Activated B cell treated with CpG ODN at 0.5 μM for 24 hours (primary cell): Measurements from ENCODE around the gene NT5C2. TPM values are rescaled to one million over a fixed set of nuclear protein-coding genes. Genes with fewer than 3 reads are reported as not detected.

ENCODE experiments used
- ATAC-seq: fragments of 200-7000 bp; cut with Tn5 transposase; one replicate; pipeline ENCODE4 v1.10.0; 2021; ENCODE audit warnings: low read depth, mild to moderate bottlenecking, moderate library complexity
- CTCF ChIA-PET: fragments of 350-600 bp; sonication (Branson Sonifier 250); formaldehyde crosslinking; loops from one replicate; lab custom pipeline; 2021; ENCODE audit warnings: antibody characterized with exemption; lab: Charles Lee
- POLR2A ChIA-PET: fragments of 350-600 bp; sonication (Branson Sonifier 250); formaldehyde crosslinking; loops from one replicate; lab custom pipeline; 2021; ENCODE audit warnings: antibody characterized with exemption; lab: Charles Lee
- DNase-seq: peaks from one replicate; pipeline ENCODE4 v3.0.0; 2022
- H3K27ac Mint-ChIP-seq: one replicate; pipeline ENCODE4 v1.8.0; 2020; ENCODE audit warnings: mixed read lengths
- H3K27me3 Mint-ChIP-seq: one replicate; pipeline ENCODE4 v1.8.0; 2021; ENCODE audit warnings: mixed read lengths
- H3K36me3 Mint-ChIP-seq: one replicate; pipeline ENCODE4 v1.8.0; 2021; ENCODE audit warnings: low read depth, mixed read lengths
- H3K4me1 Mint-ChIP-seq: one replicate; pipeline ENCODE4 v1.8.0; 2021; ENCODE audit warnings: mixed read lengths
- H3K4me3 Mint-ChIP-seq: one replicate; pipeline ENCODE4 v1.8.0; 2020; ENCODE audit warnings: mild to moderate bottlenecking, mixed read lengths
- H3K9me3 Mint-ChIP-seq: one replicate; pipeline ENCODE4 v1.8.0; 2020; ENCODE audit warnings: mixed read lengths
- intact Hi-C: fragments of 100-400 bp; cut with micrococcal nuclease; formaldehyde crosslinking; loops from one replicate; pipeline ENCODE4 v1.15.1; 2024
- total RNA-seq: library from RNA; stranded (reverse); gene quantifications from 2 replicates; pipeline ENCODE4 v1.2.3, GENCODE V29; 2022
- TF ChIP-seq, protein P1 (sequence below): fragments of 200-600 bp; IDR thresholded peaks from one replicate; pipeline ENCODE4 v1.8.0; 2022; ENCODE audit warnings: antibody characterized with exemption, mild to moderate bottlenecking

NT5C2 gene
- total RNA-seq, 1 donor from 2014 or later, result 60.4 TPM

DNA sequence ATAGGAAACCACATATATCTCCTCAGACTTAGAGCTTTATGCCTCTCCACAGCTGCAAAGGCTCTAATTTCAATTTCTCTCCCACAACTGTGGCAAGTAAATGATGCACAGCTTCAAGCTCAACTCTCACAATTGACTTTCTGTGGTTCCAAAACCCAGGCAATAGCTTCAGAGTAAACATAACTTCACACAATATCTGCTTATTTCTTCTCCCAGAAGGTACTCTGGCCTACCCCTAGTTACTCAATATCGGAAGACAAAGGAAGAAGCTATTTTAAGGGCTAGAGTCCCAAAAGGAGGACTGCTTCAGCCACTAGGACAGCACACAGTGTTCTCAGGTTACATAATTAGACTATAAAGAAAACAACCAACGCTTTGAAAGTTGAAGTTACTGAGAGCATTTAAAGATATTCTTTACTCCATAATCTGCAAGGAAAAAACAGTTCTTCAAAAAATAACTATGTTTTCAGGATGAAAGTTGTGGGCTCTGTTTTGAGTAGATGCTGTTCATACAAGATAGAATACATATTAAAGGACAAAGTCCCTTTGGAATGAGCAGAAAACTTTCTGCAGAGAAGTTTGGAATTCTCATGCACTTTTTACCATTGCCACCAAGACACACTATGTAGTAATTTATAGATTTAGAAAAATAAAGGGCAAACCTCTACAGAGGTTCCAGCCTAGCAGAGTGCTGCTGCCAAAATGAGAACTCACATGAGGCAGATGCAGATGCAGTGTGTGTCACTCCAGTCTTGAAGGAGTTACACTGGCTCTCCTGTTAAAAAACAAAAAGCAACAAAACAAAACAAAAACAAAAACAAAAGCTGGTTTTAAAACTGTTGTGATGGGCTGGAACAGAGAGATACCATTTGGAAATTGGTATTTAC, 81.8 kb downstream of the NT5C2 start:
- Mint-ChIP-seq H3K27ac (no peak overlapping the region), H3K4me1 (peaks cover 2% of the 10 kb centered on the region), H3K36me3 (peaks cover 40% of the 10 kb centered on the region), H3K4me3 (no peak overlapping the region), H3K27me3 (no peaks in the 10 kb centered on the region), H3K9me3 (no peaks in the 10 kb centered on the region)
- no peak for DNase-seq
- intact Hi-C loops, result no loop called here
- ChIA-PET CTCF (interaction anchor here (1.3 kb wide), 1 partner anchor 133 kb away, joined by 6 read pairs; no protein-coding TSS in a partner anchor), POLR2A (interaction anchor here (1.6 kb wide), 1 partner anchor 81 kb away, joined by 5 read pairs; the partner anchor contains the start of gene NT5C2)
- TF ChIP-seq, protein P1, sequence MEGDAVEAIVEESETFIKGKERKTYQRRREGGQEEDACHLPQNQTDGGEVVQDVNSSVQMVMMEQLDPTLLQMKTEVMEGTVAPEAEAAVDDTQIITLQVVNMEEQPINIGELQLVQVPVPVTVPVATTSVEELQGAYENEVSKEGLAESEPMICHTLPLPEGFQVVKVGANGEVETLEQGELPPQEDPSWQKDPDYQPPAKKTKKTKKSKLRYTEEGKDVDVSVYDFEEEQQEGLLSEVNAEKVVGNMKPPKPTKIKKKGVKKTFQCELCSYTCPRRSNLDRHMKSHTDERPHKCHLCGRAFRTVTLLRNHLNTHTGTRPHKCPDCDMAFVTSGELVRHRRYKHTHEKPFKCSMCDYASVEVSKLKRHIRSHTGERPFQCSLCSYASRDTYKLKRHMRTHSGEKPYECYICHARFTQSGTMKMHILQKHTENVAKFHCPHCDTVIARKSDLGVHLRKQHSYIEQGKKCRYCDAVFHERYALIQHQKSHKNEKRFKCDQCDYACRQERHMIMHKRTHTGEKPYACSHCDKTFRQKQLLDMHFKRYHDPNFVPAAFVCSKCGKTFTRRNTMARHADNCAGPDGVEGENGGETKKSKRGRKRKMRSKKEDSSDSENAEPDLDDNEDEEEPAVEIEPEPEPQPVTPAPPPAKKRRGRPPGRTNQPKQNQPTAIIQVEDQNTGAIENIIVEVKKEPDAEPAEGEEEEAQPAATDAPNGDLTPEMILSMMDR, result no peak
- no peak for ATAC-seq

DNA sequence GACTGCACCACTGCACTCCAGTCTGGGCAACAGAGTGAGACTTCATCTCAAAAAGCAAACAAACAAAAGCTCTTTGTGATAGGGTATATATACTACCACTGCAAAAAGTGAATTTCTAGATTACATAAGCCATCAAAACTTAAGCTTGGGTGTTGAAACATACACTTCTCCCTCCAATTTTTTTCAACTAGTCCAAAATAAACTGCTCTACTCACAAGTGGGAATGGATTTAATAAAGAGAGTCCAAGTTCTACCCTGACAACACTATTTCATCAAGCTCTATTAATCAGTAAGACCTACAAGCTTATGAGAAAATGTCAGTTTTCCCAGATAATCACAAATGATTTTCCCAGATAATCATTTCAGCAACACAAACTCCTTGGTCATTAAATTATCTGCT, 82.7 kb downstream of the NT5C2 start:
- ChIA-PET POLR2A (interaction anchor here (1.6 kb wide), 1 partner anchor 82 kb away, joined by 5 read pairs; the partner anchor contains the start of gene NT5C2), CTCF (interaction anchor here (1.3 kb wide), 1 partner anchor 134 kb away, joined by 6 read pairs; no protein-coding TSS in a partner anchor)
- H3K9me3 Mint-ChIP-seq, result no peaks in the 10 kb centered on the region
- intact Hi-C loops, result no loop called here
- peaks cover 2% of the 10 kb centered on the region for H3K4me1 Mint-ChIP-seq
- H3K27me3 Mint-ChIP-seq, result no peaks in the 10 kb centered on the region
- H3K27ac Mint-ChIP-seq, result no peak overlapping the region
- TF ChIP-seq, protein P1, result no peak
- H3K4me3 Mint-ChIP-seq, result no peak overlapping the region
- DNase-seq, result no peak
- peaks cover 47% of the 10 kb centered on the region for H3K36me3 Mint-ChIP-seq
- no peak for ATAC-seq

DNA sequence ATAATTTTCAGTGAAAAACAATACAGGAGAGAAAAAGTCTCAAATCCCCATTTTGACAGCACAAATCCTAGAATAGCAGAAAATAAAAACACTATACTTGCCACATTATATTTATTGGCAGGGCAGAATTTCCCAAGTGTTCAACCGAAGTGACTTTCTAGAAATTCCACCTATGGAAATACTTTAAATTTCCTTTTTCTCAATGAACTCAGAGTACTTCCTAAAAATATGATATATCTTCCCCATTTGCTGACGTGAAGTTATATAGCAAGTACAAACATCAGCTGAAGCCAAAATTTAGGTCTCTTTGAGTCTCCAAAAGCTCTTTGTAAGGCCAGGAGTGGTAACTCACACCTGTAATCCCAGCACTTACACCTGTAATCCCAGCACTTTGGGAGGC, 83.3 kb downstream of the NT5C2 start:
- TF ChIP-seq, protein P1, result no peak
- H3K27ac Mint-ChIP-seq, result no peak overlapping the region
- no peak for ATAC-seq
- H3K27me3 Mint-ChIP-seq, result no peaks in the 10 kb centered on the region
- ChIA-PET CTCF (no interaction called here), POLR2A (interaction anchor here (1.6 kb wide), 1 partner anchor 83 kb away, joined by 5 read pairs; the partner anchor contains the start of gene NT5C2)
- intact Hi-C loops, result no loop called here
- H3K4me1 Mint-ChIP-seq, result peaks cover 2% of the 10 kb centered on the region
- H3K4me3 Mint-ChIP-seq, result no peak overlapping the region
- no peaks in the 10 kb centered on the region for H3K9me3 Mint-ChIP-seq
- peaks cover 48% of the 10 kb centered on the region for H3K36me3 Mint-ChIP-seq
- DNase-seq, result no peak

DNA sequence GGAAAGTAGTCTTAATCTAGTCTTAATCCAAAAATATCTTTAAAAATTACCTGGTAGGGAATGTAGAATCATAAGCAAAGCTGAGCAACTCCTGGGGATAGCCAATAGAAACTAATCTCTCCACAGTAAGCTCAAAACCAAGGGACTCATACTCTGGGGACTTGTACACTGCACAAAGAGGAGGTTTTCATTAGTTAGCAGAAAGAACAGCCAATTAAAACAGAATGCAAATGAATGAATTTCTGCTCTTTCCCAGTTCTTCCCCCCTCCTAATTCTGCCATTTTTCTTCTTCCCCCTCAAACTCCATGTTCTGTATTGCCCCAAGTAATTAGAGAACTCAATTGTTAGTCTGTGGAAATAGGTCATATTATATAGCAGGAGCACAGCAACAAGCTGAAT, 86.5 kb downstream of the NT5C2 start:
- ChIA-PET CTCF (interaction anchor here (0.9 to 1.3 kb wide), 3 partner anchors 86 to 138 kb away, joined by 3 to 5 read pairs (median 3); no protein-coding TSS in a partner anchor), POLR2A (no interaction called here)
- Mint-ChIP-seq H3K4me3 (no peak overlapping the region), H3K27me3 (no peaks in the 10 kb centered on the region), H3K9me3 (no peaks in the 10 kb centered on the region), H3K4me1 (peaks cover 2% of the 10 kb centered on the region), H3K36me3 (peaks cover 71% of the 10 kb centered on the region), H3K27ac (no peak overlapping the region)
- ATAC-seq (no peak), DNase-seq (no peak)
- intact Hi-C loops, result no loop called here
- TF ChIP-seq, protein P1, result no peak

DNA sequence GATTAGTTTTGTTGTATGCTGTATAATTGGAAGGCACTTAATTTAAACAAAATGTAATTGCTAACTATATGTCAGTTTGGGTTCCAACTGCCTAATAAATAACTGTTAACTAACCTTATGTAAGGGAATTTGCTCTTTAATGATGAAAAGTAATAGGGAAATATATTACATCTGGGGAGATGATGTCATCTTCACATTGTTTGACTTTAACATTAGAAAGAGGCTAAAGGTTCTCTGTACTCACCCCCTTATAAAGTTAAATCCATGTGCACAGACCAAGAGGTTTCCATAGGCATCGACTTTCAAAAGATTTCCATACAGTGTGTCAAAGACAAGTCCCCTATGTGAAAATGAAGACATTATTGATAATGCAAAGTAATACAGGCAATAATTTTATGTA, 87.6 kb downstream of the NT5C2 start:
- POLR2A ChIA-PET, result interaction anchor here (0.5 kb wide), 1 partner anchor 82 kb away, joined by 3 read pairs; no protein-coding TSS in a partner anchor
- intact Hi-C loops, result no loop called here
- CTCF ChIA-PET, result interaction anchor here (0.9 to 1.3 kb wide), 2 partner anchors 139 kb away, joined by 3 to 5 read pairs; no protein-coding TSS in a partner anchor

More for the DNA sequence above, 87.6 kb downstream of the NT5C2 start:
- Mint-ChIP-seq H3K27me3 (no peaks in the 10 kb centered on the region), H3K27ac (no peak overlapping the region), H3K9me3 (no peaks in the 10 kb centered on the region), H3K36me3 (peaks cover 69% of the 10 kb centered on the region), H3K4me1 (peaks cover 2% of the 10 kb centered on the region), H3K4me3 (no peak overlapping the region)
- DNase-seq (no peak), ATAC-seq (no peak)
- TF ChIP-seq, protein P1, result no peak
